HG03066 (cell line): Measurements from ENCODE around the gene LZTFL1.

ENCODE experiments used
- ATAC-seq: cut with Tn5 transposase; IDR thresholded peaks from one replicate; pipeline ENCODE4 v1.9.1; 2021; ENCODE audit warnings: low read depth; ENCODE audit not compliant: unreplicated experiment

LZTFL1 gene

DNA sequence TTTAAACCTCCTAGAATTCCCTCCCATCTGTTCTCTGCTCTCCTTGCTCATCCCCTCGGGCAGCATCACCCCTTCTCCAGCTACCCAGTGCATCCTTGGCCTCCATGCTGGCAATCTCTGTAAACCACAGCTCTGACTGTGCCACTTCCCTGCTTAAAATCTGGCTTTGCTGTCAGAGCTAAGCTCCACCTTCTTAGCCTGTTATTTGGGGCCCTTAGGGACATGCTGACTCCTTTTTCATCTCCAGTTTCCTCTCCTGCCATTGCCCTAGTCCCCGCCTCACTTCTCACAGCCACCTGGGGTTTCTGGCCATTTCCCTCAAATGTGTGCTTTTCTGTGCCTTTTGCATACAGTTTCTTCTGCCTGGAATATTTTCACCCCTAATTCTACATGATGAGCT lies 51.3 kb downstream of the LZTFL1 start:
- ATAC-seq: no peak

DNA sequence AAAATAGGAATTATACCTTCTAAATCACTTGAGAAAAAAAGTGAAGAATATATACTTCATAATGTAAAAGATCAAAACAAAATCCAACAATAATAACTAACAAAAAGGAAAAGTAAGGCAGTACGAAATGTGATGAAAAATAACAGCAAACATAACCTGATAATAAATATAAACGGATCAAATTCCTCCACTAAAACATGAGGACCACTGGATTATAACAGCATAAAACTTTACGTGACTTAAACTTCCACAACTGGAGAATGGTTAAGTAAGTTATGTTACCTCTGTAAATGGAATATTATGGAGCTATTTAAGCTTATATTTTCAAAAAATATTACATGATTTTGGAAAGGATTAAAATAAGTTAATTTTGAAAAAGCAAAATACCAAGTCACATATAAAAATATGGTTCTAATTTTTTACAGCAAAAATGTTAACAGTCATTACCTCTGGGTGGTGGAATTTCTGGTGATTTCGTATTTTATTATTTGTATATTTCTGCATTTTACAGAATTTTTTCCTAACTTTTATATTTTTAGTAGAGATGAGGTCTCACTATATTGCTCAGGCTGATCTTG lies 52.6 kb downstream of the LZTFL1 start:
- ATAC-seq: no peak

DNA sequence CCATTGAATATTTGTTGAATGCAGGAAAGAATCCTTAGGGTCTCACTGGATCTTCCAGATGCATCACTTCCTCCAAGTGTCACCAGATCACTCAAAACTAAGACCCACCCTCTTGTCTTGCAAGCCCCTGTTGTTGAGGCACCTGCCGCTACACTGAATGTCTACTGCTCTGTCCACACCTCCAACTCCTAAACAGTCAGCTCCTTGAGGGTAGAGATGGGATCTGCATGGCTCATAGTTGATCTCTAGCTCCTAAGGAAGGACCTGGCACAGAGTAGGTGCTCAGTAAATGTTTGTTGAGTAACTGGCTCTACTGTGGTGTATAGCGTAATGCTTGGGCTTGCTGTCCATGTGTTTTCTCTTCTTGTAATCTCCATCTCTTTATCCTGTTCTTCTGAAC lies 54.4 kb downstream of the LZTFL1 start:
- no peak for ATAC-seq

DNA sequence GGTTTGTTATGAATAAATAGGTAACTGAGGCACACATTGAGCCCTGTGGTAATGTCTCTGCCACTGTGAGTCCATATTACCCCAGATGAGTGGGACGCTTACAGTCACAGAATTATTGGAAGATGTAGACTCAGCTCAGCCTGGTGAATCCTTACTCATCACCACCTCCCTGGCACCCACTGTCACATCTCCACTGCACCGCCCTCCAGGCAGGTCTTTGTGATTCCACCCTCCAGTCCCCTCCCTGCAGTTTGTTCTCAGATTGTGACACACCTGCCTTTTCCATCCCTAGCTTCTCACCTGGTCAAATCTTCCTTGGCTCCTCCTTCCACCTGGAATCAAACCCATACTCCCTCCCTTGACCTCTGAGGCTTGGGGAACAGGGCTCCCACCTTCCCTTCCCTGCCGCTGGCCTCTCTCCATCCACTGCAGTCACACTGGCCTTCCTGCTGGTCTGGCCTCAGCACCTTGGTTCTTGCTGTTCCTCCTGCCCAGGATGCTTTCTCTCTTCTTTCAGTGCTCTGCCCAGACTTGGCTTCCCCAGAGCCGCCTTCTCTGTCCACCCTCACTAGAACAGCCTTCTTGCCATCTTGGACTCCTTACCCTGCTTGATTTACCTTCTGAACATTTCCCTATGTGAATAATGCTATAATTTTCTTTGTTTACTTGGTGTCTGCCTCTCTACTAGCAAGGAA lies 55.0 kb downstream of the LZTFL1 start:
- no peak for ATAC-seq

DNA sequence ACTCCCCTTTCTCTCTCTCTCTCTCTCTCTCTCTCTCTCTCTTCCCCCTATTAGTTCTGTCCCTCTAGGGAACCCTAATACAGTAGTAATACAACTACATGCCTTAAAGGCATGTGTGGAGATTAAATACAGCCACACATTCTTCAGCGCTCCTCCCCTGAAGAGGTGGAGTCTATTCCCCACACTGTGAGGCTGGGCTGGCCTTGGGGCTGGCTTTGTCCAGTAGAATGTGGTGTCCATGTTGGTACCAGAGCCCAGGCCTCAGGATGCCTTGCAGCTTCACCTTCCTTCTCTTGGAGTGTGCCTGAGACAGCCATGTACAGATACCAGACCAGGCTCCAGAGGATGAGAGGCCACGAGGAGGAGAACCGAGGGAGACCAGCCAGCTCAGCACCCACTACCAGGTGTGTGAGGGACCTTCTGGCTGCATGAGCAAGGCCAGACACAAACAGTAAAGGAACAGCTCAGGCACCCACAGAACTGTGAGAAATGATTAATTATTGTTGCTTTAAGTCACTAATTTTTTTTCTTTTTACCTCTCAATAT lies 56.2 kb downstream of the LZTFL1 start:
- ATAC-seq: no peak

DNA sequence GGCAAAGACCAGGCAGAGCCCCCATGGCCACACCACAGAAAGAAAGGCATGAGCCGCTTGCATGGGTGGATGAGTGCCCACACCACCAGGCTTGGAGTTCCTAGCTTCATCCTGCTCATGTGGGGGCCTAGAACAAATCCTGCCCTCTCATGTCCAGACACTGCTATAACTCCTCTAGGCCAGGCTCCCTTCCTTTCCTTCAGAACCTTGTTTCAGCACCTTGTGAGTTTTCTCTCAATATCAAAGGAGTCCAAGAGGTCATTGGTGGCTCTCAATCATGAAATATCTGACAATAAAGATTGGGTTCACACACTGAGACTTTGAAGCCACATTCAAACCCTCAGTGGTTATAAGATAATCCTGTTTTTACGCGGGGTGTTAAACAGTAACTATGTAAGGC lies 58.3 kb downstream of the LZTFL1 start:
- no peak for ATAC-seq

DNA sequence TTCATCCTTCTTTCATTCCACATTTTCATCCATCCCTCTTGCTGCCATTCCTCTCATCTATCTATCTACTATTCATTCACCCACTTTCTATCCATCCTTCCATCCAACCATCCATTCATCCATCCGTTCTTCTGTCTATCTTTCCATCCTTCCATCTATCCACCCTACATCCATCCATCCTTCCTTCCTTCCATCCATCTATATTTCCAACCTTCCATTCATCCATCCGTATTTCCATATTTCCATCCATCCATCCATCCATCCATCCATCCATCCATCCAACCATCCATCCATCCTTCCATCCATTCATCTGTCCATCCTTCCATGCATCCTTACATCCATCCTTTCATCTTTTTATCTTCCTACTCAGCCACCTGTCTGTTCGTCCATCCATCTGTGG lies 59.5 kb downstream of the LZTFL1 start:
- no peak for ATAC-seq

DNA sequence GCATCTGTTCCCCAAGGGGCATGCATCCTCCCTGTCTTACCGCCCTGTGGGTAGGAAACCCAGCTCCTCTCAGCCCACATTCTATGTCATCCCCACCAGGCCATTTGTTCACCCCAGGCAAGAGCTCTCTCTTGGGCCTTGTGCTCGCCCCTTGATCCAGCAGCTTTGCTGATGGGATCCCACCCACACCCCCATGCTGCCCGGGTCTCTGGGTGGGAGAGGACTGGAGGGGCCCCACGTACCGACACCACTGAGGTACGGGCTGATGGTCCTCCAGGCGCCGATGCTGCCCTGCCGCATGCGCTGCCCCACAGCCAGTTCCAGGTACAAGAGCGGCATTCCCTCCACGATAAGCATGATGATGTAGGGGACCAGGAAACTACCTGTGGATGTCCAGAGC lies 60.1 kb downstream of the LZTFL1 start:
- no peak for ATAC-seq

DNA sequence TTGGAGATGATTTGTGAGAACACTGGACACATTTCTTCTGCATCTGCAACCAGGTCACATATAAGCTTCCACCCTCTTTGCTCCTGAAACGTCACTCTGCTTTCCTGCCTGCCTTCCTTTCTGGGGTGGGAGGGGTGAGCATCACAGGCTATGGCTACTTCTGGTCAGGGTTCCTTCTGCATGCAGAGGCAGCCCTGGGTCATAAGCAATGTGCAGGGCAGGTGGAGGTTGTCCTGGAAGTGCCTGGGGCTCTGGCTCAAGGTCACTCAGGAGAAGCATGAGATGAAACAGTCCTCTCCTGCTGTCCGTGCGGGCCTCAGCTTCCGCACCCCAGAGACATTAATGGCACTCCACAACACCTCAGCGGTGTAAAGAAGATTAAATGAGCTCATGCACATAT lies 60.6 kb downstream of the LZTFL1 start:
- no peak for ATAC-seq

DNA sequence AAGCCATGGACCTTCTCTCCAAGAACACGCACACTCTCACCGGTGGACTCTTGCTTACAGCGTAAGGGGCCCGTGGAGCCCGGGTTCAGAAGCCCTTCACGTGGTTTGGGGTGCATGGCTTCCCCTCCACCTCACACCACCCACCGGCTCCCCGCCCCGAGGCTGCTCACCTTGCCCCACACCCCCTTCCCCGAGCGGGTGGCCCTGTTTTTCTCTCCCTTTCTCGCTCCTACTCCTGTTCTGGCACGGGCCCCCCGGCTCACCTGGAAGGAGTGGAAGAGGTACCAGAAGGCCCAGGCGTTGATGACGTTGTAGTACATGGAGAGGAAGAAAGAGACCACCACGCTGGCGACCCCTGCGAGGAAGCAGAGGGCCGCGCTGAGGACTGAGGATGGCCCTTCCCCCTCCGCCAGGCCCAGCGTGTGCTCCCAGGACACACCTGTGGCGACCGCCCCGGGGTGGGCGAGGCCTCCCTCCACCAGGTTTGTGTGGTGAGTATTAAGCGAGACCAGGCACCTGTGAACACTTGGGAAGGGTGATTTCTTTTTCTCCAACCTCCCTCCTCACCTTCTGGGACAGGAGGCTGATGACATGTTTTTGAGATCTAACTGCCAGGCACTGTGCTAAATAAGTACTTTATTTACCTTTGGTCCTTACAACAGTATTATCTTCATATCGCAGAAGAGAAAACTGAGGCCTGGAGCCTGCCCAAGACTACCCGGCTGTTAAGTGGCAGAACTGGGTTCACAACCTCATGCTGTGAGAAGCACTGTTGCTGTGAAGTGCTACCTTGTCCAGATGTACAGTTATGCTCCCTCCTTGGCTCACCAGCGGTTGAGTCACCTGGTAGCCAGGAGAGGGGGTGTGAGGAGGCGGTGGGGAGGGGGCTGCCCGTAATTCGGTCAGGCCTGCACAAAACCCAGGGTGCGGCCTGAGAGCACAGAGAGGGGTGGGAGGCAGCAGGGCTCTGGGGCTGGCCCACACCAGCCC lies 61.9 kb downstream of the LZTFL1 start:
- no peak for ATAC-seq

DNA sequence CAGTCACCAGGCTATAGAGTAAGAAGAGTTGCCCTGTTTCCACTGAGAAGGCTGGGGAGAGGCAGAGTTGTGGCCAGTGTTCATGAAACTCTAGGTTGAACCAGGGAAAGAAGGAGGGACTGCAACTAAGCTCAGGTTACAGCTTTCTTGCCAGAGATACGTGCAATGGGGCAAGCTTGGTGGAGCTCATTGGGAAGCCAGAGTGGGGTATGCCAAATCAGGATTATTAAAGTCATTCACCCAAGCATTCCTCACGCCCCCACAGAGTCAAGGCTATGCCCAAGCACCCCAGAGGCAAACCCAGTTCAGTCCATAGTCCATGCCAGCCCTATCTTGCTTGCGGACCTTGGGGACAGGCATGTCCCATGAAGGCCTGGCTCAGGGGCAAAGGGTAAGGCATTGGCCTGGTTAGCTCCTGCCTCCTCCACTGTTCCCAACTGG lies 63.1 kb downstream of the LZTFL1 start:
- ATAC-seq: no peak

DNA sequence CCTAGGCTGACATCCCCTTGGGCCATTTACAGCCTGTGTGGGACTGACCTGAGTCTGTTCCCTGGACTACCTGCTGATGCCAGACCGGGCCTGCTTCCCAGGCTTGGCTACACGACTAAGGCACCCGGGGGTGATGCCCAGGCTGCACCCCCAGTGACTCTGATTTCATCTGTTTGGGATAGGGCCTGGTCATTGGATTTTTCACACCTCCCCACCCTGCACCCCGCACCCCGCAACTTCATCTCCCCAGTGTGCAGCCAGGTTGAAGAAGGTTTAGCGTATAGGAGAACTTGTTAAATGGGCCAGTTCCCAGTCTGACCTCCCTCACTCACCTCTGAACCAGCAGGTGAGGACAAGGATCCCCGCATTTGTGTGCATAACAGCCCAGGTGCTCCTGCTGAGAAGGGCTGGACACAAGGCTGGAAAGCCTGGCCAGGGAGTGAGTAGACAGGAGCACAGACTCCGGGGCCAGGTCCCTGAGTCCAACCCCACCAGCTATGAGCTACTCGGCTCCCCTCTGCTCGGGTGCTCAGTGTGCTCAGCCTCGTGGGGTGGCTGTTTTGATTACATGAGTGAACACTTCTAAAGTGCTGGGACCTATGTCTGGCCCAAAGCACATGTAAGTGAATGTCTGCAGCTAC lies 64.1 kb downstream of the LZTFL1 start:
- no peak for ATAC-seq

DNA sequence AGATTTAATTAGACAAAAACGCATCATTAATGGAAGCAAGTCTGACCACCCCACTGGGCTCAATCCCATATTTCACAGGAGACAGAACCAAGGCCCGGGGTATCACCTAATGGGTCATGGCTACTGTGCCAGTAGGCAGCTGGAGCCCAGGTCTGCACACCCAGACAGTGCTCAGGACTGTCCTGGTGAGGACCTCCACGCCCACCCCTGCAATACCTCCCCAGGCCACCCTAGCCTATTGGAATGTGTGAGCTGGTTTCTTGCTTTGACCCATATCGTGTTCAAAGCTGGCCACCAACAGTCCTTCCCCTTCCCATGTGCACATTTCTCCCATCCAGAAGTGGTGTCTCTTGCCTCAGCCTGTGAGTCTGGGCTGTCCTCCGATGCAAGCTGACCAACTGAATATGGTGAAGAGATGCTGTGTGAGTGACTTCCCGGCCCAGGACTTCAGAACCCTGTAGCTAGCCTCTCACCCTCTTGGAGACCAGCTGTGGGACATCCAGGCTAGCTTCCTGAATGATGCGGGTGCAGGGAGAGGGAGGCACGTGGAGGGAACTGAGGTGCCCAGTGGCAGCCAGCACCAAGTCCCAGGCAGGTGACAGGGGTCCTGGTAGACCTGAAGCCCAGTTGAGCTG lies 64.7 kb downstream of the LZTFL1 start:
- ATAC-seq: no peak

DNA sequence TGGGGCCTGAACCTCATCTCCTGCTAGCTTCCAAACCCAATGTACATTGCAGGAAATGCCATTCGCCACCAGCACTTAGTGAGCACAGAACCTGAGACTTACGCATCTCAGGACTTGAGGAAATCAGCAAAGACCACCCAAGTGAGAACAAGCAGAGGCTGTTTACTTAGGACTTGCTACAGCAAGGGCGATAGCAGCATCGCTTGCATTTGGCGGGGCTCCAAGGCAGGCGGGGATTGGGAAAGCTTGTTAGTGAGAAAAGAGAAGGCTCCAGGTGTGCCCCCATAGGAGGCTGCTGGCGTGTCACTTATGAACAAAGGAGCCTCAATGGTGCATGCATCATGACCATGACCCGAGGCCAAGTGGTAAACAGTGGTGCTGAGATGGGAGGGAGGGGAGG lies 65.3 kb downstream of the LZTFL1 start:
- no peak for ATAC-seq

DNA sequence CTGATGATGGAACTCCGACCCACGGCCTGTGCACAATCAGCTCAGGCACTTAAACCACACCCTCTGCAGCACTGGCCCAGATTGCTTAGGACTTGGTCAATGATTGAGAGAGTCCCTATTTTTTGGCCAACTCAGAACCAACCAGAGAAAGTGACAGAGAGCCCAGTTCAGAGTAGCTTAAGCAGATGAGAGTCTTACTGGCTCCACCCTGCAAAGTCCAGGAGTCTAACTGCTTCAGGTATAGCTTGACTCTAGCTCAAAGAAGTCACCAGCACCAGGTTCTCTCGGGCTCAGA lies 65.7 kb downstream of the LZTFL1 start:
- no peak for ATAC-seq

DNA sequence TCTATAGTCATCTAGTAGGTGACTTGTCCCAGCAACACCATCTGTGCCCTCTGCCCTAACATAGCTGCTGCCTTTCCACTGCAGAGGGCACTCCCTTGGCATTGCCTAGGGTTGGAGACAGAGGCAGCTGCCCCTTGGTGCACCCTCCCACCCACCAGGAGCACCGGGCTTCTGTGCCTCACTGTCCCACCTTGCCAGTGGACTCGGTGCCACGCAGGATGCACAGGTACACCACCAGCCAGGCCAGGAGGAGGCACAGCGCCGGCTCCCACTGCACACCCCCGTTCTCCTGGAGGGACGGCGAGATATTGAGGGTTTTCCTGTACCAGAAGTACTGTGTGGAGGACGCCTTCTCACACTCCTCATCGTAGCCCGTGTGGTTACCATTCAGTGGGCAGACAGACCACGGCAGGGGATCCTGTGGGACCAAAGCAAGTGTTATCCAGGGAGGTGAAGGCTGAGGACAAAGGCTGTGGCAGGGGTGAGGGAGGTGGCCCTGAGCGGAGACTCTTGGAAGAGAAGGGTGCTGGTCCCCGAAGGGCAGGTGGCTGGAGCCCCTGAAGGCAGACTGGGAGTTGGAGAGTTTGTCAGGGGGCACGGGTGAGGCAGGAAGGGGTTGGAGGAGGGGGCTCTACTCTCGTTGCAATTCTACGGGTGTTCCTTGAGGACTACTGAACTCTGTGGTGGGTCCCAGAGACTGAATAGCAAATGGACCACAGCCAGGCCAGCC lies 66.2 kb downstream of the LZTFL1 start:
- no peak for ATAC-seq

DNA sequence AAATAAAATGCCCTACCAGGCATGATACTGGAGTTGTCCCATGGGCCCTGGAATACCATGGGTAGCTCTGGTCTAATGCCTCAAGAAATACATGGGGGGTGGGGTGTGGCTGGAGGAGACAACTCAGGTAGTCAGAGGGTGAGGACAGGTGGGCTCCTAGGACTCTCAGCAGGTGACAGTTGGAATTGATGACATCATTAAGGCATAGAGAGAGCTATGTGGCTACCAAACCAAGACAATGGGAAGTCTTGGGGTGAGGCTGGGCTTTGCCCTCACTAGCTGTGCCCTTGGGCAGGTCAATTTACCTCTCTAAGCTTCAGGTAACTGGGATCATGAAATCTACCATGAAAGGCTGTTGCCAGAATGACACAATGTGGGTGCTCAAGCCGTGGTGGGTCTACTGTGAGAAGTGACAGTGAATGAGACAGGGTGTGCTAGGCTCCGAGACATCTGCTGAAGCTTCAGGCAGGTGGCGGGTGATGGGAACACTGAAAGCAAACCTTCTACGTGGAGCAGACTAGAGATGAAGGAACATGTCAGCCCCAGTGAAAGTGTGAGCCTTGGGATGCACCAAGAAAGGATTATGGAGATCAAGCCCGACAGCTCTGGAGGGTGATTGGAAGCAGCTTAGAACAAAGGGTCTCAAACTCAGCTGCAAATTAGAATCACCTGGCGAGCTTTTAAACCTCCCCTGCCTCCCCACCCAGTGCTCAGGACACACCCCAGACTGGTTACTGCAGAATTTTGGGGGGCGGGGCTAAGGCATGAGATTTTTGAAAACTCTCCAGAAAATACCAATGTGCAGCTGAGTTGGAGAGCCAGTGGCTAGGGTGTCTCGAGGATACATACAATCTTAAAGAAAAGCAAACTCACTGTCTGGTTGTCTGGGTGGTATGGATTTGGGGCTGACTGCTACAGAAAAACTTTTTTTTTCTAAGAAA lies 67.1 kb downstream of the LZTFL1 start:
- ATAC-seq: no peak

DNA sequence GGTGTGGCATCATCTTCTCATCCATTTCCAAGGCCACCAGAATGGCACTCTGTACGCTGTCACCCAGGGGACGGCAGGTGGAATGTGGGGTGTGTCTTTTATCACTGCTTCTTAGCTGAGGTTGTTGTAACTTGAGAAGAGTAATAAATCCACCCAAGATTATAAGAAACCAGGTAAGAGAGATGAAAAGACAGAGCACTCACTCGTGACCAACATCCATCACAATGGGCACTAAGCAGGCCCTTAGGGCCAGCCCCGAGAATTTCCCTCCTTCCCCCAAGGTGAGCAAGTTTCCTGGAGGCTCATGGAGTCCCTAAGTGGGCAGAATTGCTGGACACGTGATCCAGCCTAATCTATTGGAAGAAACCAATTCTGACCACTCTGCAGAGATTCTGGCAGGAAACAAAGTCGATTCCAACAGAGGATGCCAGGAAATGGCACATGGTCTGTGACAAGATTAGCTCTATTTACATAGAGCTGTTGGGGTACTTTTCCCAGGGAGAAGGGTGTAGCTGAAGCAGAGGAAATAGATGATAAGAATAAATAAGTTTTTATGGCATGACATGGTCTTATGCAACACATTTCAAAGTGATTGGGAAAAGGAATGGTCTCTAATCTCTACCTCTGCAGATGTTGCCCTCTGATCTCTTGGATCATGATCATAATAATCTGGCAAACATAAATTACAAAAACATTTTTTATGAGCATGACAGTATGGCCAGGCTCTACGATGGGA lies 68.0 kb downstream of the LZTFL1 start:
- ATAC-seq: no peak
